ENCODE data around the gene INSL4.

DNA sequence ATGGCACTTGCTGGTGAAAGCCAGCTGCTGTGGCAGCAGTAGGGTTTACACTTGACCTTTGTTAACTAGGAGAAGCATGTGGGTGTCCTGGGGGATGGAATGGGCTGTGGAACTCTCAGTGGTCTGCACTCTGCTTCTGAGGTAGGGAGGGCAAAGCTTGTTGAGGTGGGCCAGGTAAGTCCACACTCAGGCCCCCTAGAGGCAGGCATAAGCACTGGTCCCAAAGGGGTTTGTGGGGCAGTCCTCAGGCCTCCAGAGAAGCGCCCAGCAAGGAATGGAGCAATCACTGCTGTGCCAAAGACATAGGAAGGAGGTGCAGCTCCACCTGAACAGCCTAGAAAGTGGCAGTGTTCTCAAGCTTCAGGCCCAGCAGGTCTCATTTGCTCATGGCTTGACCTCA lies 34.7 kb downstream of the INSL4 start:
- TF ChIP-seq, protein P1, sequence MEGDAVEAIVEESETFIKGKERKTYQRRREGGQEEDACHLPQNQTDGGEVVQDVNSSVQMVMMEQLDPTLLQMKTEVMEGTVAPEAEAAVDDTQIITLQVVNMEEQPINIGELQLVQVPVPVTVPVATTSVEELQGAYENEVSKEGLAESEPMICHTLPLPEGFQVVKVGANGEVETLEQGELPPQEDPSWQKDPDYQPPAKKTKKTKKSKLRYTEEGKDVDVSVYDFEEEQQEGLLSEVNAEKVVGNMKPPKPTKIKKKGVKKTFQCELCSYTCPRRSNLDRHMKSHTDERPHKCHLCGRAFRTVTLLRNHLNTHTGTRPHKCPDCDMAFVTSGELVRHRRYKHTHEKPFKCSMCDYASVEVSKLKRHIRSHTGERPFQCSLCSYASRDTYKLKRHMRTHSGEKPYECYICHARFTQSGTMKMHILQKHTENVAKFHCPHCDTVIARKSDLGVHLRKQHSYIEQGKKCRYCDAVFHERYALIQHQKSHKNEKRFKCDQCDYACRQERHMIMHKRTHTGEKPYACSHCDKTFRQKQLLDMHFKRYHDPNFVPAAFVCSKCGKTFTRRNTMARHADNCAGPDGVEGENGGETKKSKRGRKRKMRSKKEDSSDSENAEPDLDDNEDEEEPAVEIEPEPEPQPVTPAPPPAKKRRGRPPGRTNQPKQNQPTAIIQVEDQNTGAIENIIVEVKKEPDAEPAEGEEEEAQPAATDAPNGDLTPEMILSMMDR (conservative IDR thresholded peaks at IDR 0.05; ENCODE audit: low read depth, low read length) = no peak
- TF ChIP-seq MAFK (IDR thresholded peaks at IDR 0.05; ENCODE audit: low read depth, low read length) (no peak), BHLHE40 (IDR thresholded peaks at IDR 0.05; ENCODE audit: low read depth, low read length) (no peak), POLR2A (IDR thresholded peaks at IDR 0.05; ENCODE audit: low read depth, low read length) (no peak), CEBPB (IDR thresholded peaks at IDR 0.05; ENCODE audit: low read depth, low read length) (no peak), RAD21 (IDR thresholded peaks at IDR 0.05; ENCODE audit: low read length) (no peak), MXI1 (IDR thresholded peaks at IDR 0.05; ENCODE audit: borderline replicate concordance, low read depth, low read length) (no peak), RFX5 (IDR thresholded peaks at IDR 0.05; ENCODE audit: low read depth, low read length) (no peak), NFE2L2 (IDR thresholded peaks at IDR 0.05; ENCODE audit: low read depth, low read length) (no peak), SMC3 (IDR thresholded peaks at IDR 0.05; ENCODE audit: low read depth, low read length) (no peak)
- TF ChIP-seq, protein P2, sequence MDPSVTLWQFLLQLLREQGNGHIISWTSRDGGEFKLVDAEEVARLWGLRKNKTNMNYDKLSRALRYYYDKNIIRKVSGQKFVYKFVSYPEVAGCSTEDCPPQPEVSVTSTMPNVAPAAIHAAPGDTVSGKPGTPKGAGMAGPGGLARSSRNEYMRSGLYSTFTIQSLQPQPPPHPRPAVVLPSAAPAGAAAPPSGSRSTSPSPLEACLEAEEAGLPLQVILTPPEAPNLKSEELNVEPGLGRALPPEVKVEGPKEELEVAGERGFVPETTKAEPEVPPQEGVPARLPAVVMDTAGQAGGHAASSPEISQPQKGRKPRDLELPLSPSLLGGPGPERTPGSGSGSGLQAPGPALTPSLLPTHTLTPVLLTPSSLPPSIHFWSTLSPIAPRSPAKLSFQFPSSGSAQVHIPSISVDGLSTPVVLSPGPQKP (IDR thresholded peaks at IDR 0.05; ENCODE audit: borderline replicate concordance, low read depth, low read length) = no peak
